NCI-H82 treated with DMSO at 0.1 percent for 48 hours (cell line): Measurements from ENCODE around the gene RNF5.
A peak's percentile ranks its signal among the peaks of the same experiment; 100 is the strongest.
"Not testable (repeated sequence)": the region's sequence is repeated elsewhere in the genome, so short reads cannot be mapped to it uniquely, and the experiment has no call there.

ENCODE experiments used
- DNase-seq: peaks from one replicate; lab custom pipeline; 2025; ENCODE audit not compliant: unreplicated experiment; lab: John Stamatoyannopoulos, UW

Gene RNF5

GRCh38 chr6:32188381-32189068 is 10.3 kb downstream of the RNF5 start:
- DNase-seq: no peak

GRCh38 chr6:32189069-32189741 is 11.0 kb downstream of the RNF5 start:
- no peak for DNase-seq

- DNase-seq: no peak
Measured at GRCh38 chr6:32189742-32190053, 11.5 kb downstream of the RNF5 start.

GRCh38 chr6:32190054-32190851 is 12.0 kb downstream of the RNF5 start, which contains the start of gene PBX2:
Gene PBX2, minus strand, starts transcription at chr6:32190202. Its CDS starts 287 bp downstream, at chr6:32189915.
- peak; percentile 96 for DNase-seq

- no peak for DNase-seq
Measured at GRCh38 chr6:32190911-32191677, 12.9 kb downstream of the RNF5 start.

GRCh38 chr6:32191696-32192607 is 13.7 kb downstream of the RNF5 start:
- no peak for DNase-seq

- DNase-seq: no peak
Measured at GRCh38 chr6:32192608-32193039, 14.4 kb downstream of the RNF5 start, which contains the start of gene GPSM3. Gene GPSM3, minus strand, starts transcription at chr6:32192643. Its CDS starts 130 bp downstream, at chr6:32192513.

- not testable (repeated sequence) for DNase-seq
Measured at GRCh38 chr6:32193096-32193495, 14.9 kb downstream of the RNF5 start.

- no peak for DNase-seq
Measured at GRCh38 chr6:32194388-32194787, 16.2 kb downstream of the RNF5 start.

GRCh38 chr6:32194825-32195651 is 16.8 kb downstream of the RNF5 start:
- DNase-seq: peak; percentile 44

- peak; percentile 99 for DNase-seq
Measured at GRCh38 chr6:32195652-32195901, 17.4 kb downstream of the RNF5 start.

- peak; percentile 32 for DNase-seq
Measured at GRCh38 chr6:32195902-32196681, 17.9 kb downstream of the RNF5 start.

- no peak for DNase-seq
Measured at GRCh38 chr6:32196682-32197616, 18.7 kb downstream of the RNF5 start.

GRCh38 chr6:32198345-32198696 is 20.1 kb downstream of the RNF5 start:
- DNase-seq: no peak

GRCh38 chr6:32198866-32199265 is 20.7 kb downstream of the RNF5 start:
- DNase-seq: no peak

GRCh38 chr6:32200711-32201475 is 22.7 kb downstream of the RNF5 start:
- no peak for DNase-seq

- DNase-seq: no peak
Measured at GRCh38 chr6:32202186-32202585, 24.0 kb downstream of the RNF5 start.
